Fibroblast of skin of back (primary cell): ENCODE results near the gene NGFR.
"Not testable (repeated sequence)": the region's sequence is repeated elsewhere in the genome, so short reads cannot be mapped to it uniquely, and the experiment has no call there.

ENCODE experiments used
- DNase-seq: peaks from one replicate; pipeline ENCODE4 v3.0.0-alpha.2; 2013

Gene NGFR

DNA sequence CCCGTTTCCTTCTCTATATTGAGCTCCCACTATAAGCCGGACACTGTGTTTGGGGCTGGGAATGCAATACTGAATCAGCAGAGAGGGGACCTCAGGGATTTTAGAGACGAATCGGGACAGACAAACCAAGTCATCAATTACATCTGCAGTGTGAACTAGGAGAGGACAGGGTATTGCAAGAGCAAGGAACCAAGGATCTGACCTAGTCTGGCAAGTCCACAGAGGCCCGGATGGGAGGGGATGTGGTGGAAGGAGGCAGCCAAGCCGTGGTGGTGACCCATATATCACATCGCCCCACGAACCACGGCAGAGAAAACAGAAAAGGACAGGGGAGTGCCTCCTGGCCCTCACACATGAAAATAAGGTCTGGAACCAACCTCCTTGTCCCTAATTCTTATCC lies 52.5 kb downstream of the NGFR start:
- no peak for DNase-seq

DNA sequence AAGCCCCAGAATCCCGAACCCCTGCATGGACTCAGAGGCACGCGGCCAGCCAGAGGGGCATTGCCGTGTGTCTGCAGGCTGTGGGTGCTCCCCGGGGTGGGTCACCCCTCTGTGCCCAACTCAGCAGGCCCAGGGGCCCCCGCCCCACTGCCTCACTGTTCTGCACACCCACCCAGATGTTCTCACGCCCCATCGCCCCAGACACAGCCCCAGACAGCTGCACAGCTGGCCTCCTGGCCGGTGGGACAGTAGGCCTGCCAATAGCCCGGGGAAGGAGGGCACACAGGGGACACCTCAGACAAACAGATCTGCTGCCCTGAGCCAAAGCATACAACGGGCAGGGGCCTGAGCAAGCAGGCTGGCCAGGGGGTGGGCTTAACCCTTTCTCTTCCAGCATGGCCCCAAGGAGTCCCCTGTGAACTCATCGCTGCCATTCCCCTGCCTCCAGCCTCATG lies 53.0 kb downstream of the NGFR start:
- DNase-seq = no peak

DNA sequence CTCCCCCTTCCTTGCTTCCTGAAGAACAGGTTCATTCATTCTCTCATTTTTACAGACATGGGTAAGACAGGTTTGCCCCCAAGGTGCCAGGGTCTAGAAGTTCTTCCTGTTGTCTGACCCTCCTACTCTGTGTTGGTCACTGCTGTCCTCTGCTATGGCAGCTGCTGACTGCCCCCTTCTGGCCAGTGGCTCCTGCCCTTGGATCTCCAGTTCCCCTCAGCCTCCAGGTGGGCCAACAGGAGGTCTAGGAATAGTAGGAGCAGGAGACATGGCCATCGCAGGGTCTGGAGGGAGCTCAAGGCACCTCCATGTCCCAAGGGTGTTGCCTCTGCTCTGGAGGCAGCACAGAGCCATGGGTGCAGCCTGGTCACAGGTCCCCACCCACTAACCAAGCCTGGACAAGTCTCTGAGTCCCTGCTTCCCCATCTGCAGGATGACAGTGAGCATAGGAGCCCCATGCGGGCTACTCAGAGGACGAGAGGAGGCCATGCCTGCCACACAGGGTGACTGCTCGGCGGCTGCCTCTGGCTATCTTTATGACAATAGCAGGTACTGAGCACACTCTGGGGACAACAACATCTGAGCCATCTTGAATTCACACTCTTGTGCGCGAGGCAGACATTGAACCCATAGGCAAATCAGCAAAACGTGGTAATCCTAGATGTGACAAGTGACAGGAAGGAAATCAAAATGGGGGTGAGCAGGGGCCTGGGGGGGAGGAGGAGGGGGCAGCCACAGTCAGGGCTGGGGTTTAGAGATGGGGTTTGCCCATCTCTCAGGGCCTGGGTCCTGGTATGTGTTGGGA lies 53.6 kb downstream of the NGFR start:
- peak; percentile 17 for DNase-seq

DNA sequence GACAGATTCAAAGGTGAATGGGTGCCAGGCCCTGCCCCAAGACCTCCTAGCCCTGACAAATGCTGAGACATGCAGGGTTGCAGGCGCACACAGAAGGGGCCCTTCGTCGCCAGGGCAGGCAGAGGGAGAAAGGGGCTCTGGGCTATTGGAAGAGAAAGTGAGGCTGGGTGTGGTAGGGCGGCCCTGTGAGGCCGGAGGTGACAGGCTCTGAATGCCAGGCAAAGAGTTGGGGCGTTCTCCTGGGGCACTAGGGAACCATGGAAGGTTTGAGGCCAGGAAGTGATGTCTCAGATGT lies 54.2 kb downstream of the NGFR start:
- no peak for DNase-seq

DNA sequence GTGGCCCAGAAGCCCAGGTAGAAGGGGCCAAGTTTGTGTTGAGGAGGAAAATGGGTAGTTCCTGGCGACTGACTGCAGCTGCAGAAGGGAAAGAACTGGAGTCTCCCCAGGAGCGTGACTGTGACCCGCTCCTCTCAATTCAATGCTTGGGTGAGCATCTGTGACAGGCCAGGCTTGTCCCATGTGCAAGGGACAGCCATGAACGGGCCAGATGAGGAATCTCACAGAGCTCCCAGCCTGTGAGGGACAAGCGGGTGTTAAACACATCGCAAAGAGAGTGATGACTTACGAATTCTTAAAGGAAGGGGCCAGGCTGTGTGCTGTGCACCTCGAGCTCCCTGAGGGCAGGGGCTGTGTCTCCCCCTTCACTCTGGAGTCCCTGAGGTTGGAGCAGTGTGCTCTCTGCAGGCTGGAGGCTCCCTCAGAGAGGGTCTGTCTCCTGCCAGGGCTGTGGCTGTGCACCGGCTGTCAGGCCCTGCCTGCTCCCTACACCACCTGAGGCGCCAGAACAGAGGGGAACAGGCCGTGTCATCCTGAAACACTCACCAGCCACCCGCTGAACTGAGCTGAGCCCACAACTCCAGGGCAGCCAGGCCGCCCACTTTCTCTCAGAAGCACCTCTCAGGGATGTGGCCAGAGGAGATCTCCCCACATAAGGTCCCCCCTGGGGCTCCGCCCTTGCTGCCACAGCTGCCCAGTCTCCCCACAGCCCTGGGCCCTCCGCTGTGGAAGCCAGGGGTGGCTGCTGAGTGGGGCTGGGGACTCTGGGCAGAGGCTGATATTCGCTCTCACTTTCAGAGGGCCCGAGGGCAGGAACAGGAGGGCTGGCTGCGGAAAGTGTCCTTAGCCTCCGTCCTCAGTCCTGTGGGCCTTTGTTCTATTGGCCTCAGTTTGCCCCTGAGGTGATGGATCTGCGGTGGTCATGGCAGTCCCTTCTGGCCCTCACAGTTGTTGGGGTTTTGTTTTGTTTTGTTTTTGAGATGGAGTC lies 54.9 kb downstream of the NGFR start:
- no peak for DNase-seq

DNA sequence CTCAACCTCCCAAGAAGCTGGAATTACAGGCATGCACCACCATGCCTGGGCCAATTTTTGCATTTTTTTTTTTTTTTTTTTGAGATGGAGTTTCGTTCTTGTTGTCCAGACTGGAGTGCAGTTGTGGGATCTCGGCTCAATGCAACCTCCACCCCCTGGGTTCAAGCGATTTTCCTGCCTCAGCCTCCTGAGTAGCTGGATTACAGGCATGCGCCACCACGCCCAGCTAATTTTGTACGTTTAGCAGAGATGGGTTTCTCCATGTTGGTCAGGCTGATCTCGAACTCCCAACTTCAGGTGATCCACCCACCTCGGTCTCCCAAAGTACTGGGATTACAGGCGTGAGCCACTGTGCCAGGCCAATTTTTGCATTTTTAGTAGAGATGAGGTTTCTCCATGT lies 55.7 kb downstream of the NGFR start:
- DNase-seq = not testable (repeated sequence)

DNA sequence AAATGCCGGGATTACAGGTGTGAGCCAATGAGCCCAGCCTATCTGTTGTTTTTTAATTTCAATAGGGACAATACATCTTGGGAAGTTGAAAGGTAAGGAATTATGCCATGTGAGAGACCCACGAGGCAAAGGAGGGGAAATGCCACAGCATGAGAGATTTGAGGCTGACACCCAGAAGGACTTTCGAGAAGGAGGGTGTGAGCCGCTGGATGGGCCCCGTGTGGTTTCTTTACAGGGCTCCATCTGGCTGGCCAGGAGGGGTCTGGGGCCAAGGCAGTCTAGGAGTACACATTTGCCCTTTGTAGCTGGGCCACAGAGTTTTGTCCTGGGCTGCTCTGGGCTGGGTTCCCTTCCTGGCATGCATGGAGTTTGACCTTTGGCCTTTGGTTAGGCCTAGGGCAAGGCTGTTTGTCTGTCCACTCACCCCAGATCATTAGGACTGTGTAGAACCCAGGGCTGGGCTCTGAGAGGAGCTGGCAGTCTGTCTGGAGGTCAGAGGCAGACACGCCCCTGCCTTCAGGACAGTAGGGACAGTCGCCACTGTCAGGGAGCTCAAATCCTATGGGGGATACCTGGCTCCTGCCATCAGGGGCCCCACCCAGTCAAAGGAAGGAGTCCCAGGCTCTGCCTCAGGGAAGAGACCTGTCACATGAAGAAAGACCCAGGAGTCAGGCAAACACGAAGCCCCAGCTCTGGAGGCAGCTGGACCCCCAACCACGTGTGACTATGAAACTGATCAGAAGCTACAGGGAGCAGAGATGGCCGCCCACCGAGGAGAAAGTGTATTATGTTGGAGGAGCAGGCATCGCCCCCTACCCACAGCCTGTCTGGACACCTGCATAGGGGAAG lies 56.4 kb downstream of the NGFR start:
- DNase-seq = no peak

DNA sequence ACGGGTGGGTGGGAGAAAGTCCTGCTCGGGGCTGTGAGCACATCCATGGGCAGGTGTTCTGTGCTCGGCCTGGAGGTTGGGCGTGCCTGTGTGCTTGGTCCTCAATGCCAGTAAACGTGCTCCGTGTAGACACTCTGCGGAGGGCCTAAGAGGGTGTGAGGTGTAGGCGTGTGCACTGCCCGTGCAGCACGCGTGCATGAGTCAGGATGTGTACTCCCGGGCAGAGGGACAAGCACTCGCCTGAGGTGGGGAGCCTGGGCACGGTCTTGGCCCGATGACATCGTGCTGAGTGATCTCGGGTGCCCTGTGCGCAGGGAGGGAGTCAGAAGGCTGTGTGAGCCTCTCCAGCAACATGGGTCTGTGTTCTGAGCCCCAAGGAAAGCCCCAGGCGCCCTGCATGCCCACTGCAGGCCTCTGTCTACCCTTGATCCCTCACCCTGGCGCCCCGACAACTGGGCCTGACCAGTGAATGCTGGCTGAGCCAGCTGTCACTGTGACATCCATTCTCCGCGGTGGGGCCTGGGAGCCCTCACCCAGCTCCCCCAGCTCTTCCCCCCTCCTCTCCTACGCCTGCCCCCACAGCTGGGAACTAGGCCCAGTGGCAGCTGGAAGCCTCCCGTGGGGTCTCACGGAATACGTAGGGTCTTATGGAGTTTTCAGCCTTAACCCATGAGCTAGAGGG lies 57.1 kb downstream of the NGFR start:
- no peak for DNase-seq

DNA sequence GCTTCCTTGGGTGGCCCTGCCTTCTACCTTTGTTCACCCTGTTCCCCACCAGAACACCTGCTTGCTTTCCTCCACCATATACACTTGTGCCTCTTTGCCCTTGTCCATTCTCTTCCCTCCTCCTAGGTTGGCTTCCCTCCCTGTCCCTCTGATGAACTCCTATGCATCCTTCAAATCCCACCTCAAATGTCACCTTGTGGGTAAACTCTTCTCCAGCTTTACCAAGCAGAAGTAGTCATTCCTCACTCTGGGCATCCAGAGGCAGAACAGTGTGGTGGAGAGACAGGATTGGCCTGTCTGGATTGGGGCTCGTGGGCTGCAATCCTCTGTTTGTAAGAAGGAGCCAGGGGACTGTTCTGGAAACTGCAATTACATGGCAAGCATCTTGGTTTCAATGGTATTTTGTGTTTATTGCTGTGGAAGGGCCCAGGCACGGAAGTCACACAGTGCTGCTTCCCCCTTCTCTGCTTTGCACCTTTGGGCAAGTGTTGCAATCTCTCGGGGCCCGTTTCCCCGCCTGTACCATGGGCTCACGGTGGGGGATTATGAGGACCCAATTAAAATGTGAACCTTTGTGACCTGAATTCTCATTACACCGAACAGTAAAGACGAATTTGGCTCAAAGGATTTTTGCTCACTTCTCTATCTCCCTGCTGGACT lies 58.7 kb downstream of the NGFR start:
- no peak for DNase-seq

DNA sequence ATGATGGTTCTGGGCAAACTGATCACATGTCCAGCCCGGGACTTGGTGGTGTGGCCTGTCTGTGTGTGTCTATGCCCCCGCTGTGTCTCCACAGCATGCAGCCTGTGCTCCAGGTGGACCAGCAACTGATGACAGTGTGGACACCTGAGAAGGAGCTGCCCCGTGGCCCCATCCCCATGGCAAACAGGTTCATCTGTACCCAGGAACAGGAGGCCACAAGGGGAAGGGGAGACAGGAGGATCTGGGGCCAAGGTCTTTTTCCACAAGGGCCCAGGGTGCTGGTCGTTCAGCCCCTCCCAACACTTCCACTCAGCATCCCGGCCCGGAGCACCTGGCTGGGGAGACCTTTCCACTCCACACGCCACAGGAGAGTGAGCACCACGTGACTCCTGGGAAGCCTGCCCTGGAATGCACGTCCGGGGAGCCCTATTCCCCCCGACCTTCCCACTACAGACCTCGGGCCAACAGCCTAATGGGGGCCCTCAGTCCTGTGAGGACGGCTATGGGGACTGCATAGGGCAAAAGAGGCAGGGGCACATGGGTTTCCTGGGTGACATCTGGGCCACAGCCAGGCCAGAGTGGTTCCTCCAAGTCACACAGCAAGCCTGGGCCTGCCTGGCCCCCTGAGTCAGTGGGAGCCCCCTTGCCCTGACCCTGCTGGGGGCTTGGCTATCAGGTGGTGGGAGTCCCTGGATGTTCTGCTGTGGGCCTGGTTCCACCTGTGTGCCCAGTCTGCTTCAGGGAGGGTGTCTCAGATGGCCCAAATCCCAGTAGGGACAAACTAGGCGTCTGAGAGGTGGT lies 59.8 kb downstream of the NGFR start:
- no peak for DNase-seq

DNA sequence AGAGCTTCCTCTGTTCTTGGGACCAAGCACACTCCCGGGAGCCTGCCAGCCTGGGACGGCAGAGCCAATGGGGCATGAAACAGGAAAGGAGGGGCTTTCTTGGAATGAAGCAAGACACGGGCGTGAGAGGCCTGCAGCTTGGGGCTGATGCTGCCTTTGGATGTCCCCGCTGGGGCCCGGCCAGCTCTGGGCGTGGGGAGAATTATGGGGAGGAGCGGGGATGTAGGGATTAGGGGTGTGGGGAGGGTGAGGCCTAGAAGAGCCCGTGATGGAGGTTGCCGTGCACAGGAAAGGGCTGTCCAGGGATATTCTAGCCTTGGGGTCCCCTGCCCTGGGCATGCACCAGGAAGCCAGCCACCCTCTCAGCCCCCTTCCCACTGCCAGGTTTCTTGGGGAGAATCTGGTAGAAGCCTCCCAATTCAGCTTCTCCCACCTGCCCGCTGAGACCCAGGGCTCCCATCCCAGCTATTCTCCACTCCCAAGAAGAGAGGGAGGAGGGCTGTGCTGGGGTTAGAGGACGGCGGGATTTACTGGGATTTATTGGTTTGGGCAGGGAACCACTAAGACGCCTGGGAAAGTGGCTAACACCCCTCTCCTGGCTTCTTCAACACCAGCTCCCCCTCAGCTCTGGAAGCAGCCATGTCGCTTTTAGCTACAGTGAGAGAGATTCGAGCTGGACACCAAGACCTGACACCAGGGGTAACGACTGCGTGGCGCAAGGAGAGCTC lies 60.6 kb downstream of the NGFR start:
- DNase-seq = no peak

DNA sequence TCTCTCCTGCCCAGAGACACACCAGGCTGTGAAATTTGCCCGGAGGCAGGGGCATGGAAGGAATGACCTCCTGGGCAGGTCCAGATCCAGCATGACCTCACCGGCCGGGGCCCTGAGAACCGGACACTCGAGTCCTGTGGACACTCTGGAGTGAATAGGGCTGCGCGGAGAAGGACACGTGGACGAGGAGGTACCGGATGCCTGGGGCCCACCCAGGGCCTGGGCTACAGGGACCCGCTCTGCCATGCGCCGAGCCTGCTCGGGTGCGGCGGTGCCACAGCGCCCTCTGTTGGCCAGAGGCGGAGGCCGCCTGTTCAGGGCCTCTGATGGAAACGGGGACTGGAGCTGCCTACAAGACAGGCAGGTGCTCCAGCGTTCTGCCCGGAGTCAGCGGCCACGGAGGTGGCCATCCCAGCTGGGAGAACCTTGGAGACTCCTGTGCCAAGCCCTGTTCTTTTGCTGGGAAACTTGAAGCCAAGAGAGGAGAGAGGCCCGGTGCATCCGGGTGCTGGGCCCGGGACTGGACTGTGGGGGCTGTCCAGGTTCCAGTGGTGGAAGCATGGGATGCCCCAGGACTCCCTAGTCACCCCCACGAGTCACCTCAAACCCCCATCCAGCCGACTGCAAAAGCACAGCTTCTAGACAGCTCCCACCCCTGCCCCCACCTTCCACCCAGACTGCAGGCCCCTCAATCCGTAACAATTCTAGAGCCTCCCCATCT lies 61.3 kb downstream of the NGFR start:
- DNase-seq = peak; percentile 63

DNA sequence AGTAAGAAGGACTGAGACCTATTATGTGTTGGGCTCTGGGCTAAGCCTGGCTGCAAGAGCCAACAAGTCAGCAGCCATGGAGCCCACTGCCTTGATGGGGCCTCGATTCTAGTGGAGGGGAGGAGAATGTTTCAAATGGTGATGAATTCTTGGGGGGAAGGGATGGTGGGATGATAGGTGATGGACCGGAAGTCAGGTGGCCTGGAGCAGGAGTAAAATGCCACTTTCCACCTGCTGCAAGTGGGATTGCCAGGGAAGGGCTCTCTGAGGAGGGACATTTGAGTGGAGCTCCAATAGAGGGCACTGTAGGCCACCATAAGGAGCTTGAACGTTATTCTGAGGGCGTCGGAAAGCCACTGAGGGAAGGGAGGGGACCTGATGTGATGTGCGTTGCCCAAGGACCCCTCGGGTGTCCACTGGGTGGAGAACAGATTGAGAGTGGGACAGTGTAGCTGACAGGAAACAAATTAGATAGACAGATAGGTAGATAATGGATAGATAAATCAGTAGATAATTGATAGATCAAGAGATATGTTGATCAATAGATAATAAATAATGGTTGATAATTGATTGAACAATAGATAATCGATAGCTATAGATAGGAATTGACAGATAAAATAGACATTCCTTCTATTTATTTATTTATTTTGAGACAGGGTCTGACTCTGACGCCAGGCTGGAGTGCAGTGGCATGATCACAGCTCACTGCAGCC lies 62.4 kb downstream of the NGFR start:
- DNase-seq = peak; percentile 52
